ENCODE measurements around the gene TP53I13. TPM values are rescaled to one million over a fixed set of nuclear protein-coding genes. Genes with fewer than 3 reads are reported as not detected.
"Not testable (repeated sequence)": the region's sequence is repeated elsewhere in the genome, so short reads cannot be mapped to it uniquely, and the experiment has no call there.

TP53I13 gene
- total RNA-seq, 2 experiments from 2014 or later = 20.8 to 27.5 TPM

DNA sequence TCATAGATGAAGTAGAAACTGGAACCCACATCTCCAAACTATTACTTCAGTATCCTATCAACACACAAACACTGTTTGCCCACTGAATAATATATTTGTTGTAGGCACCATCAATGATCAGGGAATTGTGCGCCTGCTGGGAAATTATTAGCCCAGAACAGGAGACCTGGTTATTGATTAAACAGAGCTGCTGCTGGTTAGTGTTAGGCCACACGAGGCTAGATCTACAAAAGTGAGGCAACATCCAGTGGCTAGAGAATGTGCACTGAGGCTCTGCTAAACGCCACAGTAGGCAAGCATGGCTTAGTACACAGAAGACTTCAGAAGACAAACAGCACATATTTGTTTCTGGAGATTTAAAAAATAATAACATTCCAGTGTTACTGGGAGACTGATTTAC, 12.7 kb upstream of the TP53I13 start:
- intact Hi-C loops (cut with micrococcal nuclease; ENCODE audit: unreplicated experiment) = no loop called here
- TF ChIP-seq CTCF (conservative IDR thresholded peaks at IDR 0.05; ENCODE audit: low read length) (no peak), EZH2phosphoT487 (IDR thresholded peaks at IDR 0.05; ENCODE audit: borderline replicate concordance, low read depth, low read length) (no peak)
- no peaks in the 10 kb centered on the region for H3K9me3 ChIP-seq (ENCODE audit: low read length)
- no peaks in the 10 kb centered on the region for H3K36me3 ChIP-seq (ENCODE audit: insufficient read depth, low read length)
- no peaks in the 10 kb centered on the region for H4K20me1 ChIP-seq (ENCODE audit: insufficient read depth, low read length)
- H3K4me2 ChIP-seq (ENCODE audit: low read length) = no peak overlapping the region
- peaks cover 29% of the 10 kb centered on the region for H3K4me1 ChIP-seq (ENCODE audit: insufficient read depth, low read length, poor library complexity, severe bottlenecking)
- DNase-seq (ENCODE audit: low spot score) = no peak
- H2AFZ ChIP-seq (ENCODE audit: low read length) = no peak overlapping the region
- ChIA-PET POLR2A (no interaction called here), CTCF (ENCODE audit: unreplicated experiment) (no interaction called here)
- H3K4me3 ChIP-seq (ENCODE audit: low read depth, low read length, poor library complexity, severe bottlenecking) = no peak overlapping the region
- H3K79me2 ChIP-seq (ENCODE audit: insufficient read depth, low read depth, low read length) = no peaks in the 10 kb centered on the region
- BruUV-seq (replicated peaks) = no TSS peak
- H3K27ac ChIP-seq (ENCODE audit: low read depth, low read length, poor library complexity, severe bottlenecking) = no peak overlapping the region
- H3K9me2 ChIP-seq (ENCODE audit: insufficient read depth, low read length) = no peaks in the 10 kb centered on the region

GRCh38 chr17:29557085-29557738, 11.3 kb upstream of the TP53I13 start:
- no peak overlapping the region for H3K4me2 ChIP-seq (ENCODE audit: low read length)
- no peak overlapping the region for H2AFZ ChIP-seq (ENCODE audit: low read length)
- H3K27ac ChIP-seq (ENCODE audit: low read depth, low read length, poor library complexity, severe bottlenecking) = no peak overlapping the region
- no peak for DNase-seq (ENCODE audit: low spot score)
- H4K20me1 ChIP-seq (ENCODE audit: insufficient read depth, low read length) = no peaks in the 10 kb centered on the region
- H3K4me3 ChIP-seq (ENCODE audit: low read depth, low read length, poor library complexity, severe bottlenecking) = no peak overlapping the region
- TF ChIP-seq CTCF (conservative IDR thresholded peaks at IDR 0.05; ENCODE audit: low read length) (no peak), EZH2phosphoT487 (IDR thresholded peaks at IDR 0.05; ENCODE audit: borderline replicate concordance, low read depth, low read length) (no peak)
- no TSS peak for BruUV-seq (replicated peaks)
- intact Hi-C loops (cut with micrococcal nuclease; ENCODE audit: unreplicated experiment) = no loop called here
- H3K9me2 ChIP-seq (ENCODE audit: insufficient read depth, low read length) = no peaks in the 10 kb centered on the region
- peaks cover 42% of the 10 kb centered on the region for H3K4me1 ChIP-seq (ENCODE audit: insufficient read depth, low read length, poor library complexity, severe bottlenecking)
- H3K79me2 ChIP-seq (ENCODE audit: insufficient read depth, low read depth, low read length) = no peaks in the 10 kb centered on the region
- no peaks in the 10 kb centered on the region for H3K36me3 ChIP-seq (ENCODE audit: insufficient read depth, low read length)
- ChIA-PET CTCF (ENCODE audit: unreplicated experiment) (interaction anchor here (1.0 kb wide), 1 partner anchor 187 kb away, joined by 3 read pairs; no protein-coding TSS in a partner anchor), POLR2A (no interaction called here)
- no peaks in the 10 kb centered on the region for H3K9me3 ChIP-seq (ENCODE audit: low read length)

GRCh38 chr17:29557739-29558116, 10.8 kb upstream of the TP53I13 start:
- CTCF ChIA-PET (ENCODE audit: unreplicated experiment) = no interaction called here
- peak; percentile 21 for DNase-seq (ENCODE audit: low spot score)
- POLR2A ChIA-PET = no interaction called here
- TF ChIP-seq CTCF (conservative IDR thresholded peaks at IDR 0.05; ENCODE audit: low read length) = no peak
- H4K20me1 ChIP-seq (ENCODE audit: insufficient read depth, low read length) = no peaks in the 10 kb centered on the region
- H3K27ac ChIP-seq (ENCODE audit: low read depth, low read length, poor library complexity, severe bottlenecking) = no peak overlapping the region
- no peak overlapping the region for H2AFZ ChIP-seq (ENCODE audit: low read length)
- H3K9me3 ChIP-seq (ENCODE audit: low read length) = no peaks in the 10 kb centered on the region
- BruUV-seq (replicated peaks) = no TSS peak
- no peaks in the 10 kb centered on the region for H3K9me2 ChIP-seq (ENCODE audit: insufficient read depth, low read length)
- intact Hi-C loops (cut with micrococcal nuclease; ENCODE audit: unreplicated experiment) = no loop called here
- H3K4me1 ChIP-seq (ENCODE audit: insufficient read depth, low read length, poor library complexity, severe bottlenecking) = peaks cover 45% of the 10 kb centered on the region
- no peak overlapping the region for H3K4me2 ChIP-seq (ENCODE audit: low read length)
- no peak overlapping the region for H3K4me3 ChIP-seq (ENCODE audit: low read depth, low read length, poor library complexity, severe bottlenecking)
- no peaks in the 10 kb centered on the region for H3K79me2 ChIP-seq (ENCODE audit: insufficient read depth, low read depth, low read length)
- H3K36me3 ChIP-seq (ENCODE audit: insufficient read depth, low read length) = no peaks in the 10 kb centered on the region

DNA sequence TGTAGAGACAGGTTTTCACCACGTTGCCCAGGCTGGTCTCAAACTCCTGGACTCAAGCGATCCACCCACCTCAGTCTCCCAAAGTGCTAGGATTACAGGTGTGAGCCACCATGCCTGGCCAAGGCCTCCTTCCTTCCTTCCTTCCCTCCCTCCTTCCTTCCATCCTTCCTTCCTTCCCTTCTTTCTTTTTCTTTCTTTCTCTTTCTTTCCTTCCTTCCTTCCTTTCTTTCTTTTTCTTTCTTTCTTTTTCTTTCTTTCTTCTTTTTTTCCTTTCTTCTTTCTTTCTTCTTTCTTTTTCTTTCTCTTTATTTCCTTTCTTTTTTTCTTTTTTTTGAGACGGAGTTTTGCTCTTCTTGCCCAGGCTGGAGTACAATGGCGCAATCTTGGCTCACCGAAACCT, 10.4 kb upstream of the TP53I13 start:
- H3K4me3 ChIP-seq (ENCODE audit: low read depth, low read length, poor library complexity, severe bottlenecking); DNase-seq (ENCODE audit: low spot score); BruUV-seq (replicated peaks); H3K27ac ChIP-seq (ENCODE audit: low read depth, low read length, poor library complexity, severe bottlenecking); H3K9me2 ChIP-seq (ENCODE audit: insufficient read depth, low read length); H3K9me3 ChIP-seq (ENCODE audit: low read length); H2AFZ ChIP-seq (ENCODE audit: low read length); H3K4me2 ChIP-seq (ENCODE audit: low read length); H4K20me1 ChIP-seq (ENCODE audit: insufficient read depth, low read length); H3K36me3 ChIP-seq (ENCODE audit: insufficient read depth, low read length); CTCF ChIA-PET (ENCODE audit: unreplicated experiment); H3K79me2 ChIP-seq (ENCODE audit: insufficient read depth, low read depth, low read length); intact Hi-C loops (cut with micrococcal nuclease; ENCODE audit: unreplicated experiment): not testable (repeated sequence)
- peaks cover 45% of the 10 kb centered on the region for H3K4me1 ChIP-seq (ENCODE audit: insufficient read depth, low read length, poor library complexity, severe bottlenecking)
- POLR2A ChIA-PET = interaction anchor here (2.8 kb wide), 1 partner anchor 34 kb away, joined by 8 read pairs; no protein-coding TSS in a partner anchor
